Vagina (tissue), 2 donors: ENCODE results near the gene TRPV2. TPM values are rescaled to one million over a fixed set of nuclear protein-coding genes. Genes with fewer than 3 reads are reported as not detected.
"Not testable (repeated sequence)": the region's sequence is repeated elsewhere in the genome, so short reads cannot be mapped to it uniquely, and the experiment has no call there.

Experiments
- DNase-seq, 2 donors: peaks; one replicate each; pipeline ENCODE4 v3.0.0-alpha.2; 2017; ENCODE audit errors: extremely low spot score in 2 of 2
- H3K27ac ChIP-seq: fragments of 200-600 bp; sonication (generic); one replicate; pipeline ENCODE4 v1.5.1; 2019
- H3K27me3 ChIP-seq: fragments of 200-600 bp; sonication (generic); one replicate; pipeline ENCODE4 v1.5.1; 2019
- H3K36me3 ChIP-seq, 2 donors: fragments of 200-600 bp; sonication (generic); one replicate each; pipeline ENCODE4 v1.5.1; 2017 to 2019
- H3K4me1 ChIP-seq: fragments of 200-600 bp; sonication (generic); one replicate; pipeline ENCODE4 v1.5.1; 2019
- H3K4me3 ChIP-seq, 2 donors: fragments of 200-600 bp; sonication (generic); 1 replicate in 1 of 2; 2 replicates in 1 of 2; pipeline ENCODE4 v1.5.1; 2016 to 2019
- H3K9me3 ChIP-seq: fragments of 200-600 bp; sonication (generic); one replicate; pipeline ENCODE4 v1.5.1; 2019
- POLR2A ChIP-seq, 2 donors: fragments of 450-650 bp; IDR thresholded peaks; one replicate each; pipeline ENCODE4 v1.6.1; 2017; ENCODE audit warnings: antibody characterized with exemption in 2 of 2, mild to moderate bottlenecking in 2 of 2, moderate library complexity in 2 of 2
- POLR2AphosphoS5 ChIP-seq, 2 donors: sonication (generic); formaldehyde crosslinking; IDR thresholded peaks; one replicate each; pipeline ENCODE4 v1.9.0; 2017; ENCODE audit warnings: antibody characterized with exemption in 2 of 2, mild to moderate bottlenecking in 2 of 2, low read depth in 1 of 2; ENCODE audit not compliant: insufficient read depth in 1 of 2
- intact Hi-C: fragments of 100-400 bp; cut with DNase I; formaldehyde crosslinking; loops from one replicate; pipeline ENCODE4 v1.15.1; 2023
- total RNA-seq: library from RNA; depleted of rRNA; stranded (reverse); fragments of >200 nt; gene quantifications from one replicate; pipeline ENCODE4 v1.2.3, GENCODE V29; 2016
- TF ChIP-seq, protein P1 (sequence below), 3 experiments: fragments of 450-650 bp in 2 of 3; fragments of 200-600 bp in 1 of 3; sonication (generic) in 1 of 3; IDR thresholded peaks; one replicate each; pipeline ENCODE4 v1.5.1; 2017 to 2019; ENCODE audit warnings: antibody characterized with exemption in 3 of 3, mild to moderate bottlenecking in 2 of 3, moderate library complexity in 2 of 3

The TRPV2 gene
- total RNA-seq, 1 donor from 2014 or later = 22.3 TPM

DNA sequence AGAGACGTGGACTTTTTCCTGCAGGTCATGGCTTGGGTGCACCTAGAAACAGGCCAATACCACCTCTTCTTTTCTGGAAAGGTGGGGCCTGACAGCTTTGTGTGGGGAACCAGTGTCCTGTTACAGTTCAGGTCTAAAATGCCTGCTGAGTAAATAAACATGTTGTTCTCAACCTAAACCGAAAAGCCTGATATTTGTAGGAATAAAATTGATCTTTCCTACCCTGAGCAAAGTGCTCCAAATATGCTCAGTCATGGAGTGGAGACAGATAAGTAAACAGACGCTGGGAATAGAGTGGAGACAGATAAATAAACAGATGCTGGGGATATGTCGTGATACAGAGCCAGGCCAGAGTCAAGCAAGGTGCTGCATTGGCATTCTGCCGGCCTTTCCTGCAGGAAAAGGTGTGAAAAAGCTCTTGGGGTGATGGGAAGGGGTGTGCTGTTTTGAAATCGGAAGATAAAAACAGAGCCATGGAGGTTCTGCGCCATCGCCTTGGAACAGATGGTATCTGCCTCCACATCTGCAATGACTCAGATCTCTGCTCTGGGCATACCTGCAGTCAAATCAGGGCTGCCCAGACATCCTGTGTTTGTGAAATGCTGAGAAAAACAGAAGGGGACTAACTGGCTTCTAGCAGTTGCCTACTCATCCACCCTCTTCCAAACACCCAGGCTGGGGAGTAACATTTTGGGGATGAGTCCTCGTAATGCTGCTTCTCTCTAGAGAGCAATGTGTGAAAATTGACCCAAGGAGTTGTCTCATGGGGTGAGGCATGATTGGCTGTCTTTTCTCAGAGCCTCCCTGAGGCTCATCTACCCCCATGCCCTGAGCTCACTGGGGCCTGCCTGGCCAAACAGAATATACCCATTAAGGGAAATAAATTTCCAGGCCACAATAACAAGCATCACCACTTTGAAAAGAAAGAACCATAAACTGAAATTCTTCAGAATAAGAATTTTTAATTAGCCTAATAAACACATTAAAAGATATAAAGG, 16.8 kb upstream of the TRPV2 start:
- H3K4me1 ChIP-seq = no peaks in the 10 kb centered on the region
- H3K27ac ChIP-seq = no peak overlapping the region
- no peaks in the 10 kb centered on the region for H3K27me3 ChIP-seq
- DNase-seq = no peak
- intact Hi-C loops = no loop called here
- no peaks in the 10 kb centered on the region for H3K9me3 ChIP-seq
- H3K36me3 ChIP-seq = no peaks in the 10 kb centered on the region
- TF ChIP-seq POLR2AphosphoS5 (IDR thresholded peaks at IDR 0.05; ENCODE audit: insufficient read depth in 1 of 2, low read depth in 1 of 2) = no peak
- TF ChIP-seq POLR2A (IDR thresholded peaks at IDR 0.05) = no peak
- TF ChIP-seq, protein P1, sequence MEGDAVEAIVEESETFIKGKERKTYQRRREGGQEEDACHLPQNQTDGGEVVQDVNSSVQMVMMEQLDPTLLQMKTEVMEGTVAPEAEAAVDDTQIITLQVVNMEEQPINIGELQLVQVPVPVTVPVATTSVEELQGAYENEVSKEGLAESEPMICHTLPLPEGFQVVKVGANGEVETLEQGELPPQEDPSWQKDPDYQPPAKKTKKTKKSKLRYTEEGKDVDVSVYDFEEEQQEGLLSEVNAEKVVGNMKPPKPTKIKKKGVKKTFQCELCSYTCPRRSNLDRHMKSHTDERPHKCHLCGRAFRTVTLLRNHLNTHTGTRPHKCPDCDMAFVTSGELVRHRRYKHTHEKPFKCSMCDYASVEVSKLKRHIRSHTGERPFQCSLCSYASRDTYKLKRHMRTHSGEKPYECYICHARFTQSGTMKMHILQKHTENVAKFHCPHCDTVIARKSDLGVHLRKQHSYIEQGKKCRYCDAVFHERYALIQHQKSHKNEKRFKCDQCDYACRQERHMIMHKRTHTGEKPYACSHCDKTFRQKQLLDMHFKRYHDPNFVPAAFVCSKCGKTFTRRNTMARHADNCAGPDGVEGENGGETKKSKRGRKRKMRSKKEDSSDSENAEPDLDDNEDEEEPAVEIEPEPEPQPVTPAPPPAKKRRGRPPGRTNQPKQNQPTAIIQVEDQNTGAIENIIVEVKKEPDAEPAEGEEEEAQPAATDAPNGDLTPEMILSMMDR (IDR thresholded peaks at IDR 0.05) = no peak
- H3K4me3 ChIP-seq = no peak overlapping the region

DNA sequence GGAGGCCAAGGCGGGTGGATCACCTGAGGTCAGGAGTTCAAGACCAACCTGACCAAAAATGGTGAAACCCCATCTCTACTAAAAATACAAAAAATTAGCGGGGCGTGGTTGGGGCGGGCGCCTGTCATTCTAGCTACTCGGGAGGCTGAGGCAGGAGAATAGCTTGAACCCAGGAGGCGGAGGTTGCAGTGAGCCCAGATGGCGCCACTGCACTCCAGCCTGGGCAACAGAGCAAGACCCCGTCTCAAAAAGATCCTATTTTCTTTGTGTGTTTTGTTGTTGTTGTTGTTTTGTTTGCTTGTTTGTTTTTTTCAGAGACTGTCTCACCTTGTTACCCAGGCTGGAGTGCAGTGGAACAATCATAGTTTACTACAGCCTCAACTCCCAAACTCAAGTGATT, 11.5 kb upstream of the TRPV2 start:
- H3K27me3 ChIP-seq, H3K4me3 ChIP-seq, H3K27ac ChIP-seq, H3K9me3 ChIP-seq, intact Hi-C loops, H3K36me3 ChIP-seq, DNase-seq: not testable (repeated sequence)
- H3K4me1 ChIP-seq = peaks cover 21% of the 10 kb centered on the region

DNA sequence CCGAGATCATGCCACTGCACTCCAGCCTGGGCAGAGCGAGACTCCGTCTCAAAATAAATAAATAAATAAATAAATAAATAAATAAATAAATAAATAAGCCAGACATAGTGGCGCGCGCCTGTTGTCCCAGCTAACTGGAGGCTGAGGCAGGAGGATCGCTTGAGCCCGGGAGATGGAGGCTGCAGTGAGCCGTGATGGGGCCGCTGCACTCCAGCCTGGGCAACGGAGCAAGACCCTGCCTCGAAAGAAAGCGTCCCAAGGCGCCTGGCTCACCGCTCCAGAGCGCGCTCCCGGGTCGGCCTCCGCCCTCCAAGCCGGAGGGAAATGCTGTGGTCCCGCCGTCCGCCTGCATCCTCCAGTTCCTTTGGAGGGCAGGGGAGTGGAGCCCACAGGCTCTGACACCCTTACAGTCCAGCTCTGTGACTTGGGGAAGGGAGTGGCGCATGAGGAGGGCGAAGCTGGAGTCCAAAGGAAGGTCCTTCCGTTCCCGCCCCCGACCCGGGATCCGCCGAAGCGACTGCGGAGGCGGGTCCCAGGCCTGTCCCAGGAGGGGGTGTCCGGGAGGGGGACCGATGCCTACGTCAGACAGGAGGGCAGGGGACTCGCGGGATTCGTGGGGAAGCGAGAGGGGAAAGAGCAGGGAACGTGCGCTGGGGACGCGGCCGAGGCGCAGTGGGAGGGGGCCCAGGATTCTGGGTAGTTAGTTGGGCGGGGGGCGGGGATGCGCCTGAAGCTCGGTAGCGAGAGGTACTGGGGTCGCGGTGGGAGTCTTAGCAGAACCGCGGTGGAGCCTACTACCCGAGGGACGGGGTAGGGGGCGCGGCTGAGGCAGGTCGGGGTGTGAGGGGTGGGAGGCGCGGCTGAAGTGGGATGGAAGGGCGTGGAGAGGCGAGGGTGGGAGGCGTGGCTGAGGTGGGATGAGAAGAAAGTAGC, 8.4 kb upstream of the TRPV2 start:
- intact Hi-C loops = no loop called here
- Histone ChIP-seq H3K27ac (peak overlapping the region; percentile 94), H3K4me3 (peak overlapping the region; percentile 68), H3K4me1 (peaks cover 21% of the 10 kb centered on the region), H3K9me3 (no peaks in the 10 kb centered on the region), H3K36me3 (no peaks in the 10 kb centered on the region), H3K27me3 (no peaks in the 10 kb centered on the region)
- TF ChIP-seq POLR2AphosphoS5 (IDR thresholded peaks at IDR 0.05; ENCODE audit: insufficient read depth in 1 of 2, low read depth in 1 of 2) = peak in 1 of 2 donors; percentile 72
- peak in 1 of 2 donors; percentile 5 for TF ChIP-seq POLR2A (IDR thresholded peaks at IDR 0.05)
- TF ChIP-seq, protein P1 (IDR thresholded peaks at IDR 0.05) = no peak
- no peak for DNase-seq

DNA sequence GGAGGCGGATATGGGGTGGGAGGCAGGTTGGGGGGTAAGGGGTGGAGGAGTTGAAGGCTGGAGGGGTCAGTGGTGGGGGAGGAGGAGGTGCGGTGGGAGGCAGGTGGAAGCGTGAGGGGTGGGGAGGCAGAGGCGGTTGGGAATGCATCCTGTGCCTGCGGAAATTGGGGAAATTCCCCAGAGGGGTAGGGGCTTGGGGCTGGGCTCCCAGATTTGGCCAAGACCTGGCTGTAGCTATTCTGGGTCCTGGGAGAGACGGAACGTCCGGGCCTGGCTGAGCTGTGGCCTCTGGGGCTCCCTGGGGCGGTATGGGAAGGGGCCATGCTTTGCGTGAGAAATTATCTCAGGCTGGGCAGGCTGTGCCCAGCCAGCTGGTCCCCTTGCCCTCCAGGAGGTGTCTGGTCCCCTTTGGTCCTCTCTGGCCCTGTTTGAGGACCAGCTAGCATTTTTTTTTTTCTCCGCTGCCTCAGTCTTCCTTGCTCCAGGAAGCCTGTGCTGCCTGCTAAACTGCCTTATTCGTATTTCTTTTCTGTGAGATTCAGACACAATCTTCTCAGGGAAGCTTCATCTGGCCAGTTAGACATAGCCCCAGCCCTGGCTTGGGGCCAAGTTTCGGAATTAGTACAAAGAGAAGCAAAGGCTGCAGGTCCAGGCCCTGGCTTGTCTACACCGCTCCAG, 7.3 kb upstream of the TRPV2 start:
- DNase-seq = no peak
- Histone ChIP-seq H3K36me3 (no peaks in the 10 kb centered on the region), H3K9me3 (no peaks in the 10 kb centered on the region), H3K27ac (peak overlapping the region; percentile 94), H3K4me1 (peaks cover 21% of the 10 kb centered on the region), H3K27me3 (no peaks in the 10 kb centered on the region), H3K4me3 (peak overlapping the region; percentile 68)
- intact Hi-C loops = no loop called here
- no peak for TF ChIP-seq POLR2A (IDR thresholded peaks at IDR 0.05)
- TF ChIP-seq, protein P1 (IDR thresholded peaks at IDR 0.05) = no peak
- no peak for TF ChIP-seq POLR2AphosphoS5 (IDR thresholded peaks at IDR 0.05; ENCODE audit: insufficient read depth in 1 of 2, low read depth in 1 of 2)

DNA sequence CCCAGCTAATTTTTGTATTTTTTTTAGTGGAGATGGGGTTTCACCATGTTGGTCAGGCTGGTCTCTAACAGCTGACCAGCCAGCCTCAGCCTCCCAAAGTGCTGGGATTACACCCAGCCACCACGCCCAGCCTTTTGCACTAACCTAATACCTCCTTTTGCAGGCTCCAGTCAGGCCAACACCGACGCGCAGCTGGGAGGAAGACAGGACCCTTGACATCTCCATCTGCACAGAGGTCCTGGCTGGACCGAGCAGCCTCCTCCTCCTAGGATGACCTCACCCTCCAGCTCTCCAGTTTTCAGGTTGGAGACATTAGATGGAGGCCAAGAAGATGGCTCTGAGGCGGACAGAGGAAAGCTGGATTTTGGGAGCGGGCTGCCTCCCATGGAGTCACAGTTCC, 2.0 kb downstream of the TRPV2 start:
- Histone ChIP-seq H3K9me3 (no peaks in the 10 kb centered on the region), H3K27ac (peak overlapping the region; percentile 91), H3K27me3 (no peaks in the 10 kb centered on the region), H3K4me1 (peaks cover 47% of the 10 kb centered on the region), H3K36me3 (peaks cover 0 to under 1% of the 10 kb centered on the region in 2 donors), H3K4me3 (no peak overlapping the region)
- intact Hi-C loops = no loop called here
- TF ChIP-seq POLR2AphosphoS5 (IDR thresholded peaks at IDR 0.05; ENCODE audit: insufficient read depth in 1 of 2, low read depth in 1 of 2) (no peak), POLR2A (IDR thresholded peaks at IDR 0.05) (no peak)
- TF ChIP-seq, protein P1 (IDR thresholded peaks at IDR 0.05) = no peak
- no peak for DNase-seq
